Hematopoietic multipotent progenitor cell treated with erythropoietin and hydrocortisone succinate and interleukin-3 and kit ligand, for 17 days (in vitro differentiated cells): ENCODE measurements around the gene CILP2.
A peak's percentile ranks its signal among the peaks of the same experiment; 100 is the strongest.

ENCODE experiments used
- DNase-seq: peaks from one replicate; pipeline ENCODE4 v3.0.0-alpha.2; 2015; ENCODE audit warnings: low spot score

The CILP2 gene

DNA sequence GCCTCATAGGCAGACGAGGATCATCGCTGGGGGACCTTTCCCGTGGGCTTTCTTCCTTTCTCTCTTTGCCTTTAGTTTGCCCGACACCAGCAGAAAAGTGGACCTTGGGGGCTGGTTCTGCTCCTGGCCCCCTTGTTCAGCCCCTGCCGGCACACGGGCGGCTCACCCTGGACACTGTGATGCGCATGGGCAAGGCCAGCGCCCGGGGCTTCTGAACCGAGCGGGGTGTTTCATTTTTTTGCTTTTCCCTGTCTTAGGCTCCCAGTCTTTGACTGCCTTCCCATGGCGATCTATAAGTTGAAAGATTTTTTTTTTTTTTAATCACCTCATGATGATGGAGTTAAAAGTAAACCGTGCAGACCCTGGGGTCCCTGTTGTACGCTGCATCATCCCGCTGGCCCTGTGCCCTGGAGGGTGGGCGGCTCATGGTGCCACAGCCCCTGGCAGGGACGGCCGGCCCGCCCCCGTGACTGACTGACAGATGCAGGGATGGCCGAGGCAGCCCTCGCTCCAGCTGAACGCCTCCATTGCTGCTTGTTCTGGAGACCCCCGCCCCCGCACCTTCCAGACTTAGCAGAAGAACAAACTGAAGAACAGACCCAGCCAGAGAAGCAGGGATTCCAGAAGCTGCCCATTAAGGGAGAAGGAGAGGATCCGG is 32.3 kb upstream of the CILP2 start:
- no peak for DNase-seq

DNA sequence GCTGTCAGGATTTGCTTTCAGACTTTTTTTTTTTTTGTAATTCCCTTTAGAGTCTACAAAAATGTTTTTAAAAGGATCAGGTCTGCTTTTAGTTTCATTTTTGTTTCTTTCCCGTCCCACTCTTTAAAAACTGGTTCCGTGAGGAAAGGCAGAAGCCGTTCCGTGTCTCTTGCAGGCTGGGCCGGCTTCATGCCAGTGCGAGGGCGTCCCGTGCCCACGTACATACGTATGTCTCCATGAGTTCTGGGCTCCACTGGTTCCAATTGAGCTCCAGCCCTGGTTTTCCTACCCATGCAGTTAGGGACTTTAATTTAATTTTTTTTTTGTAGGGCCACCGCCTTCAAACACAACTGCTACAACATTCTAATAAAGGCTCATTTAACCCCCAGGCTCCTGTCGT is 31.5 kb upstream of the CILP2 start:
- no peak for DNase-seq

DNA sequence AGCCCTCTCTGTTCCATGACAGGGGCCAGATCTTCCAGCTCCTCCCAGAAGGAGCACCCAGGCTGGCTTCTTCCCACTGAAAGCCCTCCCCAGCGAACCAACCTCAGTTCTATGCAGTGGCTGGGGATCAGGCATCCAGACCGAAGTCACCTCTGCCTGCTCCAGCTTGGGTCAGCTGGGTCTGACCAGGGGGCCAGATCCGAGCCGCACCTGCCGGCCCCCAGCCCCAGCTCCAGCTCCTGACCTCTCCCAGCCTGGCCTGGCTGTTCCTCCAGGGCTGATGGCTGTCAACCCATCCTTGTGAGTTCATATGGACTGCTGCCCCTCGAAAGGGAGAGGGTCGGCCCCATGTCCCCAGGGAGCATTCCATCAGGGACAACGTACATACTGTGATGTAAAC is 30.7 kb upstream of the CILP2 start:
- DNase-seq = no peak

DNA sequence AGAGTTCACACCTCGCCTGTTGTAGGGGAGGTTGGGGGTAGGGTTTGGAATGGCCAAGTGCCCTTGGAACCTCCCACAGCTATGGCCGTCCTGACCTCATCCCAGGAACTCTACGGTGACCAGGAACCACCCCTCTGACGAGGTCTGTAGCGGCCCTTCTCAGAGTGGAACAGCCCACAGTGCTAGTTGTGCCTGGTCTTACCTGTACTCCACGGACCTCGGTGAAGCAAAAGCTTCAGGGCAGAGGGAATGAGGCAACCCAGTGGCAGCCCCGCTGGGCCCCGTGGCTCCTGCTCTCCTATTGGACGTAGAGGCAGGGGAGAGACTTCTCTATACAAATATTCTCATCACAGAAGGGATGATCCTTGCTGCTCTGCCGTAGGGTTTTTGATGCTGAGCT is 29.8 kb upstream of the CILP2 start:
- no peak for DNase-seq

DNA sequence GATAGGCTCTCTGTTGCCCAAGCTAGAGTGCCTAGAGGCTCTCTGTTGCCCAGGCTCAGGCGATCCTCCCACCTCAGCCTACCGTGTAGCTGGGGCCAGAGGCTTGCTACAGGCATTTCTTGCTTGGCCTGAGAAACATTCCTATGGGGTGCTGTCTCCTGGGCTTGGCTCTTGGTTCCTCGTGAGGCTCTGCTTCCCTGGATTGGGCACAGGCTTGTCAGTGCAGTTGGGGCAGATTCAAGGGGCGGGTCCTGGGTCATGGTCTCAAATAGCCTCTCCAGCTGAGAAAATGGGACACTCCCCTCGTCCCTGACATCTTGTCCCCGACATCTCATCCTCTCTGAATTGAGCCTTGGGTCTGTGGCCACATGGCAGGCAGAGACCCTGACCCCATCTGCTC is 27.6 kb upstream of the CILP2 start:
- DNase-seq = no peak

DNA sequence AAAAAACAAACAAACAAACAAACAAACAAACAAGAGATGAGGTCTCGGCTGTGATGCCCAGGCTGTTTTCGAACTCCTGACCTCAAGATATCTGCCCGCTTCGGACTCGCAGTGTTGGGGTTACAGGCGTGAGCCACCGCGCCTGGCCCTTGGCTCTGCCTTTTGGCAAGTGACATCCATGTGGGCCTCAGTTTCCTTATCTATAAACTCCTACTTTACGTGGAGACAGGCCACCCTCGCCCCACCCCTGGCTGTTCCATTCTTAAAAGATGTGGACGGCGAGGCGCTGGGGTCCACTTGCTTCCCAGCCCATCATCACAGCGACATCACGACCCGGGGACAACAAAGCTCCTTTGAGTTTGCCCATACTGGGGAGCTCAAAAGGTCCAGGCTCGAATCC is 24.4 kb upstream of the CILP2 start:
- DNase-seq = no peak

DNA sequence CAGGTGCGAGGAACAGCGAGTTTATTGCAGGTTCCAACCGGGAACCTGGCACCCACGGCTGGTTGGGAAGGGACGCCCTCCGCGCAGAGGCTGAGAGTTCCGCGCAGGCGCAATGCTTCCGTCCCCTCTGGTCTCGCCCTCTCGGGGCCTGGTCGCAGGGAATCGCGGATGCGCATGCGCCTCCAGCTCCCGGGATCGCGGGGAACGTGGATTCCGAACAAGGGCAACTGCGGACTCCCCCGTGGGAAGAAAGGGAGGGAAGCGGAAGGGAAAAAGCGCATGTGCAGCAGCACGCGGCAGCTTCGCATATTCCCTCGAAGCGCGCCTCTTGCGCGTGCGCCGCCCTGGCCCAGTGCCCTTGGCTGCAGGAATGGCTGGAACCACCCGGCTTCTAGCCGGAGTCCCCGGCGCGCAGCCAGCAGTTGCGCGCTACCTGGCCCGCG is 23.8 kb upstream of the CILP2 start:
- DNase-seq = no peak

DNA sequence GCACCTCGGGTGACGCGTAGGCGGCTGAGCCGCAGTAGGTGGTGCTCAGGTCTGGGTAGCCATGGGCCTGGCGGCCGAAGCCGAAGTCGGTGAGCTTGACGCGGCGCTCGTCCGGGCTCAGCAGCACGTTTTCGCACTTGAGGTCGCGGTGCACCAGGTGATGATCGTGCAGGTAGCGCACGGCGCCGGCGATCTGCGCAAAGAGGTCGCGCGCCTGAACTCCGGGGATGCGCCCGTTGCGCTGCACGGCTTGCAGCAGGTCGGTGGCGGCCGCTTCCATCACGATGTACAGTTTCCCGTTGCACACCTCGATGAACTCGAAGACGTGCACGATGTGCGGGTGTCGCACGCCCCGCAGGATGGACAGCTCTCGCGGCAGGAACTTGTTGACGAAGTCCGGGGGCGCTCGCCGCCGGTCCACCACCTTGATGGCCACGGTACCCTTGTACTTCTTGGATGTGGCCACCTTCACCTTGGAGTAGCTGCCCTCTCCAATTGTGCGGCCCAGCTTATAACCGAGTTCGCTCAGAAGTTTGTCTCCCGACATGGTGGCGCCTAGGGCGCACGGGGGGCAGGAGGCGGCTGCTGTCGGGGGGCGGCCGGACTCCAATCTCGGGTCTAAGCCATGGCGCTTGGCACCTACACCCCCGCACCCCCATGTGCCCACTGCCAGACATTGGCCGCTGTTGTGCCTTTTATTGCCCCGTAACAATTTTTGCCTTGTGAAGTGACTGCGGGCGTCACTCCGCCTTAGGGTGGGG is 23.0 kb upstream of the CILP2 start, which contains the start of gene TSSK6:
Gene TSSK6, minus strand, starts transcription at position 668 of the 761 bp plus-strand sequence. Its CDS starts 121 bp downstream, at position 547.
- DNase-seq = no peak

DNA sequence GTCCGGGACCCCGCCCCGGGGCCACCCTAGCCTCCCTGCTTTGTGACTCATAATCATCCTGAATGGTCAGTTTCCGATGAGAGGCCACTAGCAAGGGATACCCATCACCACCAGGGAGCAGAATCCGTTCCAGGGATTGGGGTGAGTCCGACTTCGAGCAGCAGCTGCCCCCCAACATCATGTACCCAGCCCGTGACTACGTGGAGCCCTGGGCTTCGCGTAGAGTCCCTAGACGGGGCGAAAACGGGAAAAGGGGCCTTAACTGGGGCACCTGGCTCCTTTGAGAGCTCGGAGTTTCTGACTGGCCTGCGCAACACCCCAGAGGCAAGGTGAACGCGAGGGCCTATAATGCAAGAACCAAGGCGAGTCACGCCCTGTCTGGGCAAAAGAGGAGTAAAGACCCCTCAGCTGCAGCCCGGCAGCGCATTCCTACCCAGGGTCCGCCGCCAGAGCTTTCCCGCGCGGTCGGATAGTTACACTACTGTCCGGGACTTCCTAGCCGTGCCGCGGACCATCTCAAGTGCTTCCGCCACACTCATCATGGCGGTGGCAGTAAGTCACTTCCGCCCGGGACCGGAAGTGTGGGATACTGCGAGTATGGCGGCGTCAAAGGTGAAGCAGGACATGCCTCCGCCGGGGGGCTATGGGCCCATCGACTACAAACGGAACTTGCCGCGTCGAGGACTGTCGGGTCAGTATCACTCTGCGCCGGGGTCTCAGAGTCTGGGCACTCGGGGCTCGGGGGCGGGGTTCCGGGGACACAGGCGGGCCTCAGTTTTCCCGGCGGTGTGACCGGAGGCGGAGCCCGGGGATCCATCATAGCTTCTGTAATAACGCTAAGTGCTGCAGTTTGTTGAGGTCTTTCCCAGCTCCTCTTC is 22.2 kb upstream of the CILP2 start, which contains the start of gene NDUFA13:
Gene NDUFA13, plus strand, starts transcription at position 584 of the 878 bp plus-strand sequence. Its CDS starts 14 bp downstream, at position 598.
- DNase-seq = peak; percentile 97

DNA sequence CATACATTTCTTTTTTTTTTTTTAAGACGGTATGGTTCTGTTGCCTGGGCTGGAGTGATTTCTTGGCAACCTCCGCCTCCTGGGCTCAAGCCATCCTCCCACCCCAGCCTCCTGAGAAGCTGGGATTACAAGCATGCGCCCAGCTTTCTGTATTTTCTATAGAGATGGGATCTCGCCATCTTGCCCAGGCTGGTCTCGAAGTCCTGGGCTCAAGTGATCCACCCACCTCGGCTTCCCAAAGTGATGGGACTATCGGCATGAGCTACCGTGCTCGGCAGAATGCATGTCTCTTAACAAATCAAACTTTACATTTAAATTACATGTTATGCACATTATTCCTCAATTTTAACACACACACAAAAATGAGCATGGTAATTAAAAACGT is 20.8 kb upstream of the CILP2 start:
- DNase-seq = no peak

DNA sequence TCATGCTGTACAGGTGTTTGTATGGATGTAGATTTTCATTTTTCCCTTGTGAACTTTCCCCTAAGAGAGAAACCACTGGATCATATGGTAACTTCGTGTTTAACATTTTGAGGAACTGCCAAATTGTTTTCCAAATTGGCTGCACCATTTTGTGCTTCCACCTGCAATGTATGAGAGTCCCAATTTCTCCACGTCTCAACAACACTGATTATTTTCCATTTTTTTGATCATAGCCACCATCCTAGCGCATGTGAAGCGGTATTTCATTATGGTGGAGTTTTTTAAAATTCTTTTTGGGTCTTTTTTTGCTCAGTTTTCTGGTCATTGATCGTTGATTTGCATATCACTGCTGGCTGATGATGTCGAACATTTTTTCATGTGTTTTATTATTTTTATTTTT is 17.1 kb upstream of the CILP2 start:
- DNase-seq = no peak

DNA sequence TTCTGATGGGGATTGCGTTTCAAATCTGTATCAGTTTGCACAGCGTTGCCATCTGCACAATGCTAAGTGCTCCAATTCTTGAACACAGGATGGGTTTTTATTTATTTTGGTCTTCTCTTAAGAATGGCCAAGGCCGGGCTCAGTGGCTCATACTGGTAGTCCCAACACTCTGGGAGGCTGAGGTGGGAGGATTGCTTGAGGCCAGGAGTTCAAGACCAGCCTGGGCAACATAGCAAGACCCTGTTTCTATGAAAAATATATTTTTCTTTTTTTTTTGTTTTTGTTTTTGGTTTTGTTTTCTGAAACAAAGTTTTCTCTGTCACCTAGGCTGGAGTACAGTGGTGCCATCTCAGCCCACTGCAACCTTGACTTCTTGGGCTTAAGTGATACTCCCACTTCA is 14.9 kb upstream of the CILP2 start:
- no peak for DNase-seq

DNA sequence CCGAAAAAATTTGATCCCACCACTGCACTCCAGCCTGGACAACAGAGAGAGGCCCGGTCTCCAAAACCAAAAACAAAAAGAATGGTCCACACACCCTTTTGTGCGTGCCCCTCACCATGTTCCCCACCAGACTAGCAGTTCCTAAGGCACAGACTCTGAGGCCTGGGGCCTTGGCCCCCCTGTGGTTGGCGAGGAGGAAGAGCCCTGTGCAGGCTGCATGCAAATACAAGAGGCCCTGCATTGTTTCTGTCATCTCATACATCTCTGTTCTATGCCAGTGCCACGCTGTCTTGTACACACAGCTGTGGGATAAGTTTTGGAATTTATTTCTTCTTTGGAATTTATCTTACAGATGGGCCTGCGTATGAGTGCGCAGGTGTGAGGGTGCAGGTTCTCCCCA is 14.0 kb upstream of the CILP2 start:
- DNase-seq = no peak

DNA sequence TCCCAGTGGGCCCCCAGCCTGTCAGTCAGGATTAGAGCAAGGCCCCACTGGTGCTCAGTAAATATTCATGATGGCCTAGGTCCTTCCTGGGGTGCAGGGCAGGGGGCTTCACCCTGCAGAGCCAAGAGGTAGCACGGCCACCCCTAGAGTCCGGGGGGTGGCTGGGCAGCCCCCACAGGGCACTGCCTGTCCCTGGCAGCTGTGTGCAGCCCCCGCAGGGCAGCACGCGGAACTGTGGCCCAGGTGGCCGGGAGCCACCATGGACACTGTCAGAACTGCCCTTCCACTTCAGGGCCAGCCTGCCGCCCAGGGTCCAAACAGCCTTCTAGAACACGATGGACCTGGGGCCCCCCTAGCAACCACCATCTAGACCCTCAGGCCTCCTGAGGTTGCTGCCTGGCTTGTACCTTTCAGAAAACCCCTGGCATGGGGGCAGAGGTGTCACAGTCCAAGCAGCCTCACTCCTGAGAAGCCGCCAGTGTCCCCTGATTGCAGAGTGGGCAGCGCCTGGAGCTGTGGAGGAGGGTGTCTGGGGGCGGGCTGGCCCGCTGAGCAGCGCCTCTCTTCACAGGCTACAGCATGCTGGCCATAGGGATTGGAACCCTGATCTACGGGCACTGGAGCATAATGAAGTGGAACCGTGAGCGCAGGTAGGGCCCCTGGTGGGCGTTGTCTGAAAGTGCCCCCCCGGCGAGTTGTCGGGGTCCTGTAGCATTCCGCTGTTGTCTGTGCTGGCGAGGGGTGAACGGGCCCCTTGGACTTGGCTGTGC is 12.3 kb upstream of the CILP2 start:
- no peak for DNase-seq

DNA sequence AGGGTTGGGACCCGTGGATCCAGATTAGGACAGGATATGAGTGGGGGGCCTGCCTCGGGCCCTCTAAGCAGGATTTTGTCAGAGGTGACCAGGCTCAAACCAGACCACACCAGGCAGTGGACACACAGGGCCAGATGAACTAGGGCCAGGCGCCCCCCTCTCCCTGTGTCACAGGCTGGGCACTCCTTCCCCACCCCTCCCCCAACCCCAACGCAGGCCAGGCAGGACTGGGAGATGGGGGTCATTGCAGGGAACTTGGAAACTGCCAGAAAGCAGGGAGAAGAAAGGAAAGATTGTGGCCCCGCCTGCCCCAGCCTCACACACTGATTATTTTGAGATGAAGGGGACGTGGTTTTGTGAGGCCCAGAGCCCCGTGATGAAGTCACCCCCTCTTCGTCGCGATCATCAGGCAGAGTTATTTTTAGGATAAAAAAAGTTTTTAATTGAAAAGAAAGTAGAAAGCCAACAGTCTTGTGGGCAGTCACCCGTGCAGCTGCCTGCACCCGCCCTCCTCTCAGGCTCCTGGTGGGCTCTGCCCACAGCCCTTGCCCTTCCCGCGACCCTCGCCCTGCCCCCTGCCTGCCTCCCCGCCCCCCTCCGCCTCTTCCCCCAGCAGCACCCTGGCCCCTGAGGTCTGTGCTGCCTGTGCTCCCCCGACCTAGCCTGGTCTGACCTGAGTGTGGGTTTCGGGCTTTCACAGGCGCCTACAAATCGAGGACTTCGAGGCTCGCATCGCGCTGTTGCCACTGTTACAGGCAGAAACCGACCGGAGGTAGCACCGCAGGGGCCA is 11.3 kb upstream of the CILP2 start:
- no peak for DNase-seq

DNA sequence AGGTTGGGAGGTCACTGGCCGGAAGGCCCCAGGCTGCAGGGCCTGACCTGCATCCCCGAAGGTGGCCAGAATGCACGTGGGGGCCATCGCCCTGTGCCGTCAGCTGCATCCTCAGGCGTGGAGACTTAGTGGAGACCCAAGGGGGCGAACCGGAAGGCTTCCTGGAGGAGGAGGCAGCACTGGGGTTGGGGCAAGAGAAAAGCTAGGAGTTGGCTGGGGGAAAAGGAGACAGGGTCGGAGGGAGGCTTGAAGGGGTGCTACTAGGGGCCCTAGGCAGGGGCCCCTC is 10.8 kb upstream of the CILP2 start:
- DNase-seq = no peak

DNA sequence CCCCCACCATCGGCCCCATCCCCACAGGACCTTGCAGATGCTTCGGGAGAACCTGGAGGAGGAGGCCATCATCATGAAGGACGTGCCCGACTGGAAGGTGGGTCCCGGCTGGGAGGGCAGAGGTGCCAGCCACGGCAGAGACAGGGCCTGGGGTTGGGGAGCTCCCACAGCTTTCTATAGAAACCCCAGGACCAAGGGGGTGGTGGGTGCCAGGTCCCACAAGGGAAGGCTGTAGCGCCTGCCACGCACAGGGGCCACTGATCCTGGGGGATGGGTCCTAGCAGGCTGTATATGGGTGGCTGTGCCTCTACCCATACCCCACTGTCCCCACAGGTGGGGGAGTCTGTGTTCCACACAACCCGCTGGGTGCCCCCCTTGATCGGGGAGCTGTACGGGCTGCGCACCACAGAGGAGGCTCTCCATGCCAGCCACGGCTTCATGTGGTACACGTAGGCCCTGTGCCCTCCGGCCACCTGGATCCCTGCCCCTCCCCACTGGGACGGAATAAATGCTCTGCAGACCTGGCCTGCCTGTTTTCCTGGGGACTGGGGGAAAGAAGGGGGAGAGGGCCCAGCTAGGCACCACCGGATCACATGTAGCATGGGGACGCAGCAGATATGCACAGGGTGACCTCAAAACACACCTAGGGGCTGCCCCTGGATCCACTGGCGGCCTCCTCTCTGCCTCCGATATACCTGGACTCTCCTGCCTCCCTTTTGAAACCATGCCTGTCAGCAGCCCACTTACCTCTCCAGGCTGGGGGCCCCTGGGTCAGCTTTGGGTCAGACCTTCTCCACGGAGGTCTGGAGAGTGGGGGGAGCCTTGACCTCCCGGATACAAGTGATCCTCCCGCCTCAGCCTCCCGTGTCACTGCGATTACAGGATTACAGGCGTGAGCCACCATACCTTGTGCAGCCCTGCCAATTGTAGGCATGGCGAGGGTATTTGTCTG is 10.1 kb upstream of the CILP2 start:
- no peak for DNase-seq

DNA sequence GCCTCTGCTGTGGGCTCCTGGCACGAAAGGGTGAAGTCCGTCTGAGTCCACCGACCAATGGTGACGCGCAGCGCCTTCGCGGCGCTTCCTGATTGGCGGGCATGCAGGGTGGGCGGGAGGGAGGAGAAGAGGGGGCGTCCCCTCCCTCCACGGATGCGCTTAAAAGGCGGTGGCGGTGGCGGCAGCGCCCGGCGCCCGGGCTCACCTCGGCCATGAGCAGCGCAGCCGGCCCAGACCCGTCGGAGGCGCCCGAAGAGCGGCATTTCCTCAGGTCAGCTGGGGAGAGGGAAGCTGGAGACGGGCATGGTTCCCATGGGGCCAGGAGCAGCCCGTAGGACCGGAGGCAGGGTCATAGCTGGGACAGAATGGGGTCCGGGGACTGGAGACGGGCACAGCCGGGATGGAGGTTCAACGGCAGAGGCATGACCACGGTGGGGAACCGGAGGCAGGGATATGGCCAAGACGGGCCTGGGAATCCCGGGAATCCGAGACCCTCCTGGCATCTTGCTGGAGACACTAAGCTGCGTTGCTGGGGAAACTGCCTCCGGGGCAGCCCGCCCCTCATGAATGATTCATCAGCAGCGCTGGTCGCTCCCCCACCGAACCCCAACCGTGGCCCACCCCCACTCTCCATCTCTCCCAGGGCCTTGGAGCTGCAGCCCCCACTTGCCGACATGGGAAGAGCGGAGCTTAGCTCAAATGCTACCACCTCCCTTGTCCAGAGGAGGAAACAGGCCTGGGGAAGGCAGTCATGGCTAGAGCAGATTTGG is 9.2 kb upstream of the CILP2 start, which contains the start of gene YJEFN3:
Gene YJEFN3, plus strand, starts transcription at position 191 of the 770 bp plus-strand sequence. Its CDS starts 22 bp downstream, at position 213.
- DNase-seq = no peak

DNA sequence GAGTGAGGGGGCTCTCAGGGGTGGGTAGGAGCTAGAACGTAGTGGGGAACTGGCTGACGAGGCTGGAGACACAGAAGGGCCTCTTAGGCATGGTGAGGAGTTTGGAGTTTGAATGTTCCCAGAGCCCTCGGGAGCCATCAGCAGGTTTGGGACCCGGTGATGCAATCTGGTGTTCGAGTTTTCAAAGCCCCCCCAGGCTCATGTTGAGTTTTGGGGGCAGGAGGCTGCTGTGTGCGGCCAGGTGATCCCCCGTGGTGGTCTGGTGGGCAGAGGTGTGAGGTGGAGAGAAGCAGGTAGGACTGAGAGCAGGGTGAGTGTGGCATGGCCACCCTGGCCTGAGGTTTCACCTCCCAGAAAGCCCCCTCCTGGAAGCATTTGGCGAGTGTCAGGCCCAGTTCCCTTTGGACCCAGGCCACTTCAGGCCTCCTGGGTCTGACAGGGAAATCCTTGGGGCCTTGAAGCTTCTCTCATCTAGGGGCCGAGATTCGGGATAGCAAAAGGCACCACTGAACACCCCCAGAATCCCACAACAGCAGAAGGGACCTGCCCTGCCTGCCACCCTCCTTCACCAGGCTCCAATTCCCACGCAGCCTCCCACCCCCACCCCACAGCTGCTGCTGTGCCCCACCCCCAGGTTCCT is 8.2 kb upstream of the CILP2 start:
- no peak for DNase-seq
